HEK293 (cell line): Measurements from ENCODE around the gene DOCK4.

Source experiments
- CTCF ChIA-PET: fragments of 350-600 bp; formaldehyde crosslinking; extraction: SDS; loops from one replicate; lab custom pipeline; 2021; ENCODE audit warnings: antibody characterized with exemption; lab: Yijun Ruan, JAX
- POLR2A ChIA-PET: fragments of 300-600 bp; formaldehyde crosslinking; extraction: SDS; loops from one replicate; lab custom pipeline; 2020; ENCODE audit warnings: antibody characterized with exemption, inconsistent platforms; lab: Yijun Ruan, JAX
- H3K27ac ChIP-seq: fragments of 200-500 bp; sonication (Bioruptor generic); 2 replicates; pipeline ENCODE4 v1.5.1; 2014; ENCODE audit warnings: low read depth, low read length, control low read depth, inconsistent platforms; ENCODE audit errors: extremely low read depth
- H3K36me3 ChIP-seq, 2 experiments: fragments of 200-500 bp in 1 of 2; sonication (Bioruptor generic) in 1 of 2; 1 replicate in 1 of 2; 2 replicates in 1 of 2; pipeline ENCODE4 v1.5.1; 2014 to 2017; ENCODE audit warnings: inconsistent platforms in 2 of 2, low read length in 2 of 2; ENCODE audit not compliant: control insufficient read depth in 2 of 2, insufficient read depth in 1 of 2
- H3K4me1 ChIP-seq: fragments of 200-500 bp; sonication (Bioruptor generic); 2 replicates; pipeline ENCODE4 v1.5.1; 2014; ENCODE audit warnings: mild to moderate bottlenecking, low read length, inconsistent platforms; ENCODE audit not compliant: control insufficient read depth, insufficient read depth
- H3K4me3 ChIP-seq: 2 replicates; pipeline ENCODE4 v1.5.1; 2011; ENCODE audit warnings: low read depth, mild to moderate bottlenecking, control low read depth, low read length, moderate library complexity
- H3K9me3 ChIP-seq: fragments of 200-500 bp; sonication (Bioruptor generic); 2 replicates; pipeline ENCODE4 v1.5.1; 2014; ENCODE audit warnings: low read depth, low read length, inconsistent platforms; ENCODE audit not compliant: control insufficient read depth, insufficient read depth
- BCL11B ChIP-seq: fragments of 450-650 bp; formaldehyde crosslinking; IDR thresholded peaks from 2 replicates; pipeline ENCODE4 v1.5.1; 2016; ENCODE audit warnings: low read depth, missing biosample characterization, missing genetic modification characterization
- GFI1B ChIP-seq: fragments of 450-650 bp; formaldehyde crosslinking; IDR thresholded peaks from 2 replicates; pipeline ENCODE4 v1.5.1; 2016; ENCODE audit warnings: missing biosample characterization, missing genetic modification characterization
- GLI2 ChIP-seq: fragments of 450-650 bp; formaldehyde crosslinking; IDR thresholded peaks from 2 replicates; pipeline ENCODE4; 2017; ENCODE audit warnings: missing biosample characterization, missing genetic modification characterization, low read depth, borderline replicate concordance
- KLF10 ChIP-seq: fragments of 450-650 bp; IDR thresholded peaks from 2 replicates; pipeline ENCODE4 v1.5.1; 2018; ENCODE audit warnings: missing biosample characterization, mild to moderate bottlenecking, missing genetic modification characterization
- MYNN ChIP-seq: fragments of 450-650 bp; formaldehyde crosslinking; IDR thresholded peaks from 2 replicates; pipeline ENCODE4 v1.5.1; 2016; ENCODE audit warnings: missing biosample characterization, missing genetic modification characterization, borderline replicate concordance
- REST ChIP-seq: fragments of 450-650 bp; formaldehyde crosslinking; IDR thresholded peaks from 2 replicates; pipeline ENCODE4 v1.5.1; 2016; ENCODE audit warnings: missing biosample characterization, missing genetic modification characterization
- SALL2 ChIP-seq: fragments of 450-650 bp; formaldehyde crosslinking; IDR thresholded peaks from 2 replicates; pipeline ENCODE4 v1.5.0; 2017; ENCODE audit warnings: missing biosample characterization, mild to moderate bottlenecking, missing genetic modification characterization, borderline replicate concordance
- ZBTB10 ChIP-seq: fragments of 450-650 bp; formaldehyde crosslinking; IDR thresholded peaks from 2 replicates; pipeline ENCODE4 v1.5.1; 2016; ENCODE audit warnings: missing biosample characterization, missing genetic modification characterization
- ZBTB7A ChIP-seq: fragments of 450-650 bp; formaldehyde crosslinking; IDR thresholded peaks from 2 replicates; pipeline ENCODE4 v1.5.1; 2016; ENCODE audit warnings: low read depth, missing biosample characterization, missing genetic modification characterization
- ZNF155 ChIP-seq: fragments of 450-650 bp; formaldehyde crosslinking; IDR thresholded peaks from 2 replicates; pipeline ENCODE4 v1.5.1; 2016; ENCODE audit warnings: missing biosample characterization, missing genetic modification characterization
- ZNF202 ChIP-seq: fragments of 450-650 bp; formaldehyde crosslinking; IDR thresholded peaks from 2 replicates; pipeline ENCODE4 v1.5.1; 2016; ENCODE audit warnings: missing biosample characterization, missing genetic modification characterization, borderline replicate concordance
- ZNF266 ChIP-seq: fragments of 450-650 bp; formaldehyde crosslinking; IDR thresholded peaks from 2 replicates; pipeline ENCODE4 v1.5.1; 2016; ENCODE audit warnings: missing biosample characterization, missing genetic modification characterization, low read depth
- ZNF280D ChIP-seq: fragments of 450-650 bp; formaldehyde crosslinking; IDR thresholded peaks from 2 replicates; pipeline ENCODE4 v1.5.1; 2016; ENCODE audit warnings: missing biosample characterization, missing genetic modification characterization
- ZNF350 ChIP-seq: fragments of 450-650 bp; formaldehyde crosslinking; IDR thresholded peaks from 2 replicates; pipeline ENCODE4 v1.5.0; 2017; ENCODE audit warnings: missing biosample characterization, mild to moderate bottlenecking, missing genetic modification characterization
- ZNF354C ChIP-seq: fragments of 450-650 bp; formaldehyde crosslinking; IDR thresholded peaks from 2 replicates; pipeline ENCODE4 v1.5.1; 2016; ENCODE audit warnings: missing biosample characterization, missing genetic modification characterization, low read depth, borderline replicate concordance
- ZNF416 ChIP-seq: fragments of 450-650 bp; formaldehyde crosslinking; IDR thresholded peaks from 2 replicates; pipeline ENCODE4 v1.5.1; 2016; ENCODE audit warnings: missing biosample characterization, missing genetic modification characterization
- ZNF423 ChIP-seq: fragments of 450-650 bp; formaldehyde crosslinking; IDR thresholded peaks from 2 replicates; pipeline ENCODE4 v1.5.1; 2016; ENCODE audit warnings: missing biosample characterization, missing genetic modification characterization
- ZNF426 ChIP-seq: fragments of 450-650 bp; formaldehyde crosslinking; IDR thresholded peaks from 2 replicates; pipeline ENCODE4 v1.5.1; 2017; ENCODE audit warnings: missing biosample characterization, missing genetic modification characterization, mild to moderate bottlenecking, inconsistent platforms, moderate library complexity
- ZNF513 ChIP-seq: fragments of 450-650 bp; IDR thresholded peaks from 2 replicates; pipeline ENCODE4 v1.5.1; 2018; ENCODE audit warnings: missing biosample characterization, missing genetic modification characterization
- ZNF530 ChIP-seq: fragments of 450-650 bp; formaldehyde crosslinking; IDR thresholded peaks from 2 replicates; pipeline ENCODE4 v1.5.1; 2016; ENCODE audit warnings: low read depth, missing biosample characterization, missing genetic modification characterization
- ZNF830 ChIP-seq: fragments of 450-650 bp; IDR thresholded peaks from 2 replicates; pipeline ENCODE4 v1.5.0; 2018; ENCODE audit warnings: missing biosample characterization, missing genetic modification characterization, low read depth, mild to moderate bottlenecking, moderate library complexity

Gene DOCK4

GRCh38 chr7:111886233-111886632 lies 320.0 kb downstream of the DOCK4 start:
- no peaks in the 10 kb centered on the region for H3K4me1 ChIP-seq
- CTCF ChIA-PET: no interaction called here
- no peak overlapping the region for H3K4me3 ChIP-seq
- no peaks in the 10 kb centered on the region for H3K36me3 ChIP-seq
- no peaks in the 10 kb centered on the region for H3K9me3 ChIP-seq
- POLR2A ChIA-PET: no interaction called here
- no peak overlapping the region for H3K27ac ChIP-seq
- TF ChIP-seq ZNF423 (tag by site-specific recombination) (no peak), ZNF350 (no peak), ZNF202 (tag by site-specific recombination) (no peak)

- ChIA-PET POLR2A (no interaction called here), CTCF (interaction anchor here (1.5 kb wide), 1 partner anchor 120 kb away, joined by 5 read pairs; no protein-coding TSS in a partner anchor)
- Histone ChIP-seq H3K27ac (no peak overlapping the region), H3K4me3 (no peak overlapping the region), H3K36me3 (no peaks in the 10 kb centered on the region), H3K9me3 (no peaks in the 10 kb centered on the region), H3K4me1 (no peaks in the 10 kb centered on the region)
- TF ChIP-seq ZNF416 (tag by site-specific recombination) (no peak), ZNF155 (tag by site-specific recombination) (no peak), ZNF354C (tag by site-specific recombination) (no peak), ZNF426 (tag by site-specific recombination) (no peak), REST (tag by site-specific recombination) (no peak), ZNF830 (tag by site-specific recombination) (no peak), ZNF513 (tag by site-specific recombination) (no peak)
These were observed 323.0 kb downstream of the DOCK4 start for GRCh38 chr7:111883241-111883640.

- no peaks in the 10 kb centered on the region for H3K9me3 ChIP-seq
- no peak overlapping the region for H3K27ac ChIP-seq
- no peaks in the 10 kb centered on the region for H3K4me1 ChIP-seq
- POLR2A ChIA-PET: interaction anchor here (0.7 kb wide), 1 partner anchor 441 kb away, joined by 5 read pairs; no protein-coding TSS in a partner anchor
- TF ChIP-seq ZNF530 (tag by site-specific recombination) (no peak), ZBTB7A (tag by site-specific recombination) (no peak), SALL2 (tag by site-specific recombination) (no peak), GFI1B (no peak), GLI2 (tag by site-specific recombination) (no peak), KLF10 (tag by site-specific recombination) (no peak), MYNN (tag by site-specific recombination) (no peak), ZBTB10 (no peak), ZNF266 (no peak), ZNF280D (no peak), BCL11B (no peak)
- CTCF ChIA-PET: interaction anchor here (0.6 to 1.0 kb wide), 3 partner anchors 16 to 602 kb away, joined by 3 to 4 read pairs (median 3); partner anchors contain the start of gene LSMEM1
- no peak overlapping the region for H3K4me3 ChIP-seq
- no peaks in the 10 kb centered on the region for H3K36me3 ChIP-seq
These were observed 327.4 kb downstream of the DOCK4 start for GRCh38 chr7:111878785-111879184.
